Measurements from ENCODE around the gene SRGAP1. TPM values are rescaled to one million over a fixed set of nuclear protein-coding genes. Genes with fewer than 3 reads are reported as not detected.
A peak's percentile ranks its signal among the peaks of the same experiment; 100 is the strongest.

SRGAP1 gene
- total RNA-seq, 1 donor: 26.1 TPM

- peaks cover 30% of the 10 kb centered on the region for H3K4me1 ChIP-seq (ENCODE audit: insufficient read depth, low read length)
- H3K4me3 ChIP-seq (ENCODE audit: insufficient read depth, low read length): no peak overlapping the region
- no peaks in the 10 kb centered on the region for H3K27me3 ChIP-seq (ENCODE audit: insufficient read depth, low read length)
- peaks cover 96% of the 10 kb centered on the region for H3K79me2 ChIP-seq (ENCODE audit: insufficient read depth, low read length)
- H4K20me1 ChIP-seq (ENCODE audit: insufficient read depth, low read length): no peaks in the 10 kb centered on the region
- no peak overlapping the region for H2AFZ ChIP-seq (ENCODE audit: low read length)
- no peaks in the 10 kb centered on the region for H3K9me3 ChIP-seq (ENCODE audit: low read depth, low read length)
- no peak overlapping the region for H3K27ac ChIP-seq (ENCODE audit: low read depth, low read length)
- no peak for DNase-seq (ENCODE audit: insufficient read length, low spot score, missing footprints)
- no peaks in the 10 kb centered on the region for H3K36me3 ChIP-seq (ENCODE audit: insufficient read depth, low read length)
- TF ChIP-seq CTCF (IDR thresholded peaks at IDR 0.05; ENCODE audit: extremely low read depth, low read depth, low read length): no peak
- no peak overlapping the region for H3K4me2 ChIP-seq (ENCODE audit: insufficient read depth, low read length)
These were observed 83.8 kb downstream of the SRGAP1 start for GRCh38 chr12:63928305-63928704.

- Histone ChIP-seq H3K4me2 (ENCODE audit: insufficient read depth, low read length) (peak overlapping the region; percentile 43), H3K79me2 (ENCODE audit: insufficient read depth, low read length) (peaks cover 96% of the 10 kb centered on the region), H3K9me3 (ENCODE audit: low read depth, low read length) (no peaks in the 10 kb centered on the region), H3K4me3 (ENCODE audit: insufficient read depth, low read length) (no peak overlapping the region), H4K20me1 (ENCODE audit: insufficient read depth, low read length) (no peaks in the 10 kb centered on the region), H2AFZ (ENCODE audit: low read length) (no peak overlapping the region), H3K36me3 (ENCODE audit: insufficient read depth, low read length) (no peaks in the 10 kb centered on the region), H3K27me3 (ENCODE audit: insufficient read depth, low read length) (no peaks in the 10 kb centered on the region), H3K4me1 (ENCODE audit: insufficient read depth, low read length) (peaks cover 31% of the 10 kb centered on the region), H3K27ac (ENCODE audit: low read depth, low read length) (peak overlapping the region; percentile 76)
- no peak for TF ChIP-seq CTCF (IDR thresholded peaks at IDR 0.05; ENCODE audit: extremely low read depth, low read depth, low read length)
- DNase-seq (ENCODE audit: insufficient read length, low spot score, missing footprints): no peak
These were observed 84.9 kb downstream of the SRGAP1 start for GRCh38 chr12:63929426-63929825.

GRCh38 chr12:63930971-63931370 lies 86.5 kb downstream of the SRGAP1 start:
- no peak overlapping the region for H2AFZ ChIP-seq (ENCODE audit: low read length)
- no peaks in the 10 kb centered on the region for H3K27me3 ChIP-seq (ENCODE audit: insufficient read depth, low read length)
- peaks cover 45% of the 10 kb centered on the region for H3K4me1 ChIP-seq (ENCODE audit: insufficient read depth, low read length)
- no peaks in the 10 kb centered on the region for H4K20me1 ChIP-seq (ENCODE audit: insufficient read depth, low read length)
- peak overlapping the region; percentile 23 for H3K4me3 ChIP-seq (ENCODE audit: insufficient read depth, low read length)
- no peak for TF ChIP-seq CTCF (IDR thresholded peaks at IDR 0.05; ENCODE audit: extremely low read depth, low read depth, low read length)
- H3K9me3 ChIP-seq (ENCODE audit: low read depth, low read length): no peaks in the 10 kb centered on the region
- H3K27ac ChIP-seq (ENCODE audit: low read depth, low read length): peak overlapping the region; percentile 76
- H3K79me2 ChIP-seq (ENCODE audit: insufficient read depth, low read length): peaks cover 90% of the 10 kb centered on the region
- H3K36me3 ChIP-seq (ENCODE audit: insufficient read depth, low read length): no peaks in the 10 kb centered on the region
- DNase-seq (ENCODE audit: insufficient read length, low spot score, missing footprints): no peak
- peak overlapping the region; percentile 77 for H3K4me2 ChIP-seq (ENCODE audit: insufficient read depth, low read length)

GRCh38 chr12:63931703-63932102 lies 87.2 kb downstream of the SRGAP1 start:
- H3K4me2 ChIP-seq (ENCODE audit: insufficient read depth, low read length): peak overlapping the region; percentile 77
- no peak for DNase-seq (ENCODE audit: insufficient read length, low spot score, missing footprints)
- H3K4me3 ChIP-seq (ENCODE audit: insufficient read depth, low read length): no peak overlapping the region
- H3K27ac ChIP-seq (ENCODE audit: low read depth, low read length): peak overlapping the region; percentile 76
- H3K27me3 ChIP-seq (ENCODE audit: insufficient read depth, low read length): no peaks in the 10 kb centered on the region
- no peaks in the 10 kb centered on the region for H3K9me3 ChIP-seq (ENCODE audit: low read depth, low read length)
- peaks cover 90% of the 10 kb centered on the region for H3K79me2 ChIP-seq (ENCODE audit: insufficient read depth, low read length)
- TF ChIP-seq CTCF (IDR thresholded peaks at IDR 0.05; ENCODE audit: extremely low read depth, low read depth, low read length): no peak
- H2AFZ ChIP-seq (ENCODE audit: low read length): no peak overlapping the region
- peaks cover 45% of the 10 kb centered on the region for H3K4me1 ChIP-seq (ENCODE audit: insufficient read depth, low read length)
- H3K36me3 ChIP-seq (ENCODE audit: insufficient read depth, low read length): no peaks in the 10 kb centered on the region
- H4K20me1 ChIP-seq (ENCODE audit: insufficient read depth, low read length): no peaks in the 10 kb centered on the region
